HG02840 (cell line): ENCODE results near the gene ANKRD11.
"Not testable (repeated sequence)": the region's sequence is repeated elsewhere in the genome, so short reads cannot be mapped to it uniquely, and the experiment has no call there.

Source experiments
- ATAC-seq: cut with Tn5 transposase; IDR thresholded peaks from one replicate; pipeline ENCODE4 v1.9.1; 2021; ENCODE audit warnings: mild to moderate bottlenecking, moderate library complexity, moderate number of reproducible peaks; ENCODE audit not compliant: unreplicated experiment, low FRiP score

ANKRD11 gene

GRCh38 chr16:89454378-89455125 is 35.8 kb downstream of the ANKRD11 start:
- not testable (repeated sequence) for ATAC-seq

GRCh38 chr16:89453501-89454321 is 36.6 kb downstream of the ANKRD11 start:
- no peak for ATAC-seq

GRCh38 chr16:89452925-89453324 is 37.4 kb downstream of the ANKRD11 start:
- ATAC-seq: no peak

GRCh38 chr16:89452241-89452640 is 38.1 kb downstream of the ANKRD11 start:
- ATAC-seq: no peak

- ATAC-seq: no peak
Measured at GRCh38 chr16:89450537-89450936, 39.8 kb downstream of the ANKRD11 start.

- ATAC-seq: no peak
Measured at GRCh38 chr16:89449726-89450335, 40.5 kb downstream of the ANKRD11 start.

GRCh38 chr16:89448656-89449055 is 41.7 kb downstream of the ANKRD11 start:
- no peak for ATAC-seq

- no peak for ATAC-seq
Measured at GRCh38 chr16:89446975-89447293, 43.4 kb downstream of the ANKRD11 start.

- no peak for ATAC-seq
Measured at GRCh38 chr16:89446136-89446974, 44.0 kb downstream of the ANKRD11 start.

GRCh38 chr16:89445166-89445565 is 45.2 kb downstream of the ANKRD11 start:
- no peak for ATAC-seq

- no peak for ATAC-seq
Measured at GRCh38 chr16:89444728-89445127, 45.6 kb downstream of the ANKRD11 start.

GRCh38 chr16:89444151-89444723 is 46.1 kb downstream of the ANKRD11 start:
- ATAC-seq: no peak

GRCh38 chr16:89443727-89444084 is 46.7 kb downstream of the ANKRD11 start:
- ATAC-seq: no peak

- no peak for ATAC-seq
Measured at GRCh38 chr16:89442990-89443726, 47.2 kb downstream of the ANKRD11 start.

- no peak for ATAC-seq
Measured at GRCh38 chr16:89442588-89442987, 47.8 kb downstream of the ANKRD11 start.

GRCh38 chr16:89439659-89440058 is 50.7 kb downstream of the ANKRD11 start:
- ATAC-seq: no peak

- ATAC-seq: no peak
Measured at GRCh38 chr16:89437991-89438390, 52.4 kb downstream of the ANKRD11 start.

GRCh38 chr16:89437251-89437987 is 52.9 kb downstream of the ANKRD11 start:
- no peak for ATAC-seq

GRCh38 chr16:89436366-89436765 is 54.0 kb downstream of the ANKRD11 start:
- no peak for ATAC-seq
